Gastroesophageal sphincter (tissue), 4 donors: Measurements from ENCODE around the gene ONECUT1. TPM values are rescaled to one million over a fixed set of nuclear protein-coding genes. Genes with fewer than 3 reads are reported as not detected.

Experiments used
- ATAC-seq: fragments of 150-250 bp; one replicate; pipeline ENCODE4 v1.9.1; 2016; ENCODE audit warnings: mild to moderate bottlenecking, moderate library complexity
- H3K27ac ChIP-seq, 4 donors: fragments of 200-600 bp; sonication (generic) in 3 of 4; 1 replicate in 3 of 4; 2 replicates in 1 of 4; pipeline ENCODE4 v1.5.1; 2016 to 2019
- H3K27me3 ChIP-seq: fragments of 200-600 bp; sonication (generic); one replicate; pipeline ENCODE4 v1.5.1; 2019
- H3K36me3 ChIP-seq, 2 donors: fragments of 200-600 bp; sonication (generic); one replicate each; pipeline ENCODE4 v1.5.1; 2019; ENCODE audit warnings: control low read depth in 1 of 2
- H3K4me1 ChIP-seq, 3 donors: fragments of 200-600 bp; sonication (generic); 1 replicate in 2 of 3; 2 replicates in 1 of 3; pipeline ENCODE4 v1.5.1; 2016 to 2019; ENCODE audit warnings: control low read depth in 2 of 3
- H3K4me3 ChIP-seq, 2 donors: fragments of 200-600 bp; sonication (generic); one replicate each; pipeline ENCODE4 v1.5.1; 2019; ENCODE audit warnings: mild to moderate bottlenecking in 1 of 2, moderate library complexity in 1 of 2
- H3K9me3 ChIP-seq, 3 donors: fragments of 200-600 bp; sonication (generic); one replicate each; pipeline ENCODE4 v1.5.1; 2017 to 2019; ENCODE audit warnings: control low read depth in 2 of 3
- CTCF ChIP-seq, 4 experiments: fragments of 200-600 bp in 2 of 4; fragments of 450-650 bp in 2 of 4; sonication (generic) in 1 of 4; IDR thresholded peaks; one replicate each; pipeline ENCODE4 v1.5.1; 2017 to 2019; ENCODE audit warnings: antibody characterized with exemption in 4 of 4, mild to moderate bottlenecking in 2 of 4, moderate library complexity in 2 of 4
- EP300 ChIP-seq: sonication (generic); formaldehyde crosslinking; IDR thresholded peaks from one replicate; pipeline ENCODE4 v1.6.1; 2017; ENCODE audit warnings: antibody characterized with exemption, mild to moderate bottlenecking
- POLR2A ChIP-seq, 2 donors: fragments of 450-650 bp; IDR thresholded peaks; one replicate each; pipeline ENCODE4 v1.6.1; 2017; ENCODE audit warnings: antibody characterized with exemption in 2 of 2, mild to moderate bottlenecking in 2 of 2, moderate library complexity in 1 of 2
- POLR2AphosphoS5 ChIP-seq: sonication (generic); formaldehyde crosslinking; IDR thresholded peaks from one replicate; pipeline ENCODE4 v1.6.1; 2017; ENCODE audit warnings: antibody characterized with exemption
- WGBS, 2 donors: methylation state at CpG; one replicate each; pipeline ENCODE4 v1.1.5; 2018; ENCODE audit warnings: low coverage in 1 of 2; 5-methylcytosine and 5-hydroxymethylcytosine counted together
- total RNA-seq, 4 donors: library from RNA; depleted of rRNA; stranded (reverse); fragments of >200 nt; gene quantifications; one replicate each; pipeline ENCODE4 v1.1.0, GENCODE V29; 2016

The ONECUT1 gene
- total RNA-seq, 4 donors from 2014 or later, result 0.47 TPM; not detected in 3

- TF ChIP-seq EP300 (no peak), POLR2AphosphoS5 (no peak), CTCF (IDR thresholded peaks at IDR 0.05) (no peak), POLR2A (IDR thresholded peaks at IDR 0.05) (no peak)
- Histone ChIP-seq H3K4me1 (no peaks in the 10 kb centered on the region), H3K9me3 (no peaks in the 10 kb centered on the region), H3K27ac (no peak overlapping the region), H3K36me3 (no peaks in the 10 kb centered on the region), H3K27me3 (peaks cover 55% of the 10 kb centered on the region), H3K4me3 (no peak overlapping the region)
- no peak for ATAC-seq
- 62 to 86% methylated on average over 2 to 3 of the region's 5 CpGs for WGBS, 2 donors
Measured at GRCh38 chr15:52762621-52763020, 27.5 kb downstream of the ONECUT1 start.

GRCh38 chr15:52760562-52760961 is 29.6 kb downstream of the ONECUT1 start:
- Histone ChIP-seq H3K27ac (no peak overlapping the region), H3K4me1 (no peaks in the 10 kb centered on the region), H3K36me3 (no peaks in the 10 kb centered on the region), H3K4me3 (no peak overlapping the region), H3K27me3 (peaks cover 40% of the 10 kb centered on the region), H3K9me3 (no peaks in the 10 kb centered on the region)
- WGBS, 2 donors, result 57 to 89% methylated on average over 1 of the region's 1 CpG
- ATAC-seq, result no peak
- TF ChIP-seq EP300 (no peak), POLR2AphosphoS5 (no peak), POLR2A (IDR thresholded peaks at IDR 0.05) (no peak), CTCF (IDR thresholded peaks at IDR 0.05) (no peak)

GRCh38 chr15:52759969-52760368 is 30.2 kb downstream of the ONECUT1 start:
- Histone ChIP-seq H3K9me3 (no peaks in the 10 kb centered on the region), H3K27me3 (peaks cover 40% of the 10 kb centered on the region), H3K27ac (no peak overlapping the region), H3K36me3 (no peaks in the 10 kb centered on the region), H3K4me3 (no peak overlapping the region), H3K4me1 (no peaks in the 10 kb centered on the region)
- TF ChIP-seq EP300 (no peak), POLR2AphosphoS5 (no peak), POLR2A (IDR thresholded peaks at IDR 0.05) (no peak), CTCF (IDR thresholded peaks at IDR 0.05) (no peak)
- WGBS, 2 donors, result 71 to 87% methylated on average over 5 to 6 of the region's 6 CpGs
- ATAC-seq, result no peak

- no peaks in the 10 kb centered on the region for H3K4me1 ChIP-seq
- 82 to 90% methylated on average over 2 to 6 of the region's 6 CpGs for WGBS, 2 donors
- peaks cover 45% of the 10 kb centered on the region for H3K27me3 ChIP-seq
- no peak overlapping the region for H3K27ac ChIP-seq
- H3K9me3 ChIP-seq, result no peaks in the 10 kb centered on the region
- TF ChIP-seq CTCF (IDR thresholded peaks at IDR 0.05), result no peak
- TF ChIP-seq EP300, result no peak
- TF ChIP-seq POLR2AphosphoS5, result no peak
- no peak for TF ChIP-seq POLR2A (IDR thresholded peaks at IDR 0.05)
- no peak overlapping the region for H3K4me3 ChIP-seq
- H3K36me3 ChIP-seq, result no peaks in the 10 kb centered on the region
- ATAC-seq, result no peak
Measured at GRCh38 chr15:52757496-52757895, 32.6 kb downstream of the ONECUT1 start.

GRCh38 chr15:52751522-52751921 is 38.6 kb downstream of the ONECUT1 start:
- Histone ChIP-seq H3K36me3 (no peaks in the 10 kb centered on the region), H3K9me3 (no peaks in the 10 kb centered on the region), H3K4me1 (no peaks in the 10 kb centered on the region), H3K27me3 (peaks cover 58% of the 10 kb centered on the region), H3K27ac (no peak overlapping the region), H3K4me3 (no peak overlapping the region)
- TF ChIP-seq CTCF (IDR thresholded peaks at IDR 0.05) (no peak), POLR2A (IDR thresholded peaks at IDR 0.05) (no peak)
- 66 to 81% methylated on average over 2 of the region's 2 CpGs for WGBS, 2 donors
- no peak for ATAC-seq
